Activated CD8-positive, alpha-beta memory T cell treated with anti-CD3 and anti-CD28 coated beads, Interleukin-2, amount 50 U/mL, for 48 hours (primary cell): ENCODE data around the gene ZNF724.
"Not testable (repeated sequence)": the region's sequence is repeated elsewhere in the genome, so short reads cannot be mapped to it uniquely, and the experiment has no call there.

Experiments used
- DNase-seq: peaks from one replicate; pipeline ENCODE4 v3.0.0-alpha.2; 2020

Gene ZNF724

GRCh38 chr19:23249911-23250649, at the start of gene ZNF724:
Gene ZNF724 (minus strand): TSS chr19:23250394. CDS start chr19:23250242, 152 bp downstream.
- DNase-seq = peak; percentile 90

- no peak for DNase-seq
These were observed 43.9 kb upstream of the ZNF724 start for GRCh38 chr19:23294141-23294540.

- not testable (repeated sequence) for DNase-seq
These were observed 39.8 kb upstream of the ZNF724 start for GRCh38 chr19:23289966-23290365.

- DNase-seq = no peak
These were observed 37.4 kb upstream of the ZNF724 start for GRCh38 chr19:23287620-23288019.

GRCh38 chr19:23286477-23286876, 36.3 kb upstream of the ZNF724 start:
- DNase-seq = no peak

GRCh38 chr19:23285948-23286347, 35.8 kb upstream of the ZNF724 start:
- no peak for DNase-seq

GRCh38 chr19:23285326-23285725, 35.1 kb upstream of the ZNF724 start:
- DNase-seq = not testable (repeated sequence)

- DNase-seq = peak; percentile 70
These were observed 33.7 kb upstream of the ZNF724 start for GRCh38 chr19:23283925-23284324.

- DNase-seq = no peak
These were observed 31.6 kb upstream of the ZNF724 start for GRCh38 chr19:23281663-23282276.

GRCh38 chr19:23278118-23278517, 27.9 kb upstream of the ZNF724 start:
- not testable (repeated sequence) for DNase-seq

- DNase-seq = peak; percentile 91
These were observed 23.6 kb upstream of the ZNF724 start for GRCh38 chr19:23273590-23274412.

- DNase-seq = no peak
These were observed 22.9 kb upstream of the ZNF724 start for GRCh38 chr19:23273022-23273589.

- no peak for DNase-seq
These were observed 13.8 kb upstream of the ZNF724 start for GRCh38 chr19:23263870-23264590.

- no peak for DNase-seq
These were observed 13.2 kb upstream of the ZNF724 start for GRCh38 chr19:23263396-23263795.

GRCh38 chr19:23262920-23263319, 12.7 kb upstream of the ZNF724 start:
- no peak for DNase-seq

- no peak for DNase-seq
These were observed 11.4 kb upstream of the ZNF724 start for GRCh38 chr19:23261496-23262020.

GRCh38 chr19:23260956-23261355, 10.8 kb upstream of the ZNF724 start:
- no peak for DNase-seq

GRCh38 chr19:23259961-23260360, 9.8 kb upstream of the ZNF724 start:
- no peak for DNase-seq

- no peak for DNase-seq
These were observed 5.5 kb upstream of the ZNF724 start for GRCh38 chr19:23255700-23256099.

- DNase-seq = no peak
These were observed 4.1 kb upstream of the ZNF724 start for GRCh38 chr19:23254141-23254910.

- DNase-seq = not testable (repeated sequence)
These were observed 3.1 kb upstream of the ZNF724 start for GRCh38 chr19:23253256-23253655.

- DNase-seq = no peak
These were observed 8.8 kb downstream of the ZNF724 start for GRCh38 chr19:23241419-23241818.
